Myocyte (in vitro differentiated cells): Measurements from ENCODE around the gene CAMK1D. TPM values are rescaled to one million over a fixed set of nuclear protein-coding genes. Genes with fewer than 3 reads are reported as not detected.

Experiments used
- DNase-seq: peaks from one replicate; pipeline ENCODE4 v3.0.0-alpha.2; 2012; ENCODE audit warnings: low read depth
- total RNA-seq: library from RNA; depleted of rRNA; stranded (reverse); fragments of >200 nt; gene quantifications from 2 replicates; pipeline ENCODE4 v1.2.3, GENCODE V29; 2014

The CAMK1D gene
- total RNA-seq, 1 donor from 2014 or later = 0.96 TPM

GRCh38 chr10:12838995-12839927 lies 489.9 kb downstream of the CAMK1D start:
- DNase-seq = peak; percentile 14

DNA sequence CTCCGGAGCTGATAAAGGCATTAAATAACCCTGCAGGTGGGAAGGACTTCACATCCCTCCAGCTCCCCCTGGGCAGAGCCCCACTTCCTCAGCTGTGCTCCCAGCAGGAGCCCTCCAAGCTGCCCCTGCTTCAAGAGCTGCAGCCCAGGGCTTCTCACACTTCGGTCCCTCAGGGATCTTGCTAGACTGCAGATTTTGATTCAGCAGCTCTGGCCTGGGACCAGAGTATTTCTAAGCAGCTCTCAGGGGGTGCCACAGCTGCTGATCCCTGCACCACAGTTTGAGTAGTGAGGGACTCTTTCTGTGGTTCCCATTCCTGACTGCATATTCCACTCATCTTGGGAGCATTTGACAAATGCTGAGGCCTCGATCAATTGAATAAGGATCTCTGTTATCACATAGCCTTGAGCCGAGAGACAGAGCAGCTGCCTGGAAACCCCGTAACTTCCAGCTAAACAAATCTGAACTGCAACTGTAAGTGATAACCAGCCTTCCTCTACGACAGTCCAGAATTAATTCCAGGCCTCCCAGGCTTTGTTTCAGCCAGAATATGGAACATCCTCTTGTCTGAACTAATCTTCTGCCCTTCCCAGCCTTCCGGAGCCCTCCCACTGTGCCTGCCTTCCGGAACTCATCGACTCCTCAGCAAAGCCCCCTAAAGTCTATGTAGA lies 490.7 kb downstream of the CAMK1D start:
- DNase-seq = peak; percentile 70

DNA sequence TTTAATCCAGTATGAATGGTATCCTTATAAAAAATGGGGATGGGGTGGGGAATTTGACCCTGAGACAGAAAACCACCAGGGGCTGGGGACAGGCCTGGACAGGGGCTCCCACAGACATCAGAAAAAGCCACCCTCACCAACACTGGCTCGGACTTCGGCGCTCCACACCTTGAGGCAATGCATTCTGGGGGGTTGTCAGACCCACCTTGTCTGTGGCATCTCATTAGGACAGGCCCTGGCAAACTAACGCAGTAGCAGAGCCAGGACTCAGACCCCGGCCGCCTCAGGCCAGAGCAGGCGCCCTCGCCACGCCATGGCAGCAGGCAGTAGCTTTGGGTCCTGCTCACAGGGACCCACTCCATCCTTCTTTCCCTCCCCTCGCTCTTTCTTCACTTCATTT lies 492.1 kb downstream of the CAMK1D start:
- no peak for DNase-seq

DNA sequence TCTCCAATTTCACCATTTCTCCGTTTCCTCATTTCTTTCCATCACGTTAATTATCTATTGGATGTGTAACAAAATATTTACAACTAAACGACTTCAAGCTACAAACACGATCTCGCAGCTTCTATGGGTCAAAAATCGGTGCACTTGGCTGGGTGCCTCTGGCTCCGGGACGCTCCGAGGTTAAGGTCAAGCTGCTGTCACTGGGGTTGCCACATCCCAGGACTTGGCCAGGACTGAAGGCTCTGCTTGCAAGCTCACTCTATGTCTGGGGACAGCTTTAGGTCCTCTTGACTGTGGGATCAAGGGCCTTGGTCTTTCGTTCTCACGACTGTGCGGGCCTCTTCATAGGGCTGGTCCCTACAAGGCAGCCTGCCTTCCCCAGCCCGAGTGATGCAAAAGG lies 492.5 kb downstream of the CAMK1D start:
- no peak for DNase-seq

- no peak for DNase-seq
Observed at GRCh38 chr10:12842310-12842709, 493.0 kb downstream of the CAMK1D start.

DNA sequence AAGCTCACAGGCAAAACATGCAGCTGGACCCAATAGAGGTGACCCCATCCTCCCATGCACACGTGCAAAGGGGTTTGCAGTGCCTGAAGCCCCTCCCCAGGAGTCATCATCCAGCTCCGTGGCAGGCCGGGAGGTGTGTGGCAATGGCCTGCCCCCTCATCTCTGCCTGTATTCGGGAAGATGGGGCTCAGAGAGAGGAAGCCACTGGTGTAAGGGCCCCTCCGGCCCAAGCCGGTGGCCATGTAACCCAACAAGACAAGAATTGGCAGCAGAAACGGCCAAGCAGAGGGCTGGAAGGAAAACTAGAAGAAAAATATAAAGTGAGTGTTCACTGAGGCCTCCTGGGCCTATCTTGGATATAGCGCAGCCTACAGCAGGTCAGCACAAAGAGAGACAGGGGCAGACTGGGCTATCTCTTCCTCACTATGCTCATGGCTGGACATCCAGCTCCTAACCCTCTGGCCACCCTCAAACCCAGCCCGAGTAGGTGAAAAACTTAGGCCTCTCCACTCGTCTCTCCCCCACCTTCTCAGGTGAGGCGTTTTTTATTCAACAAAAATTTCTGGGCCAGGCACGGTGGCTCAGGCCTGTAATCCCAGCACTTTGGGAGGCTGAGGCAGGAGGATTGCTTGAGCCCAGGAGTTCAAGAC lies 494.1 kb downstream of the CAMK1D start:
- no peak for DNase-seq

DNA sequence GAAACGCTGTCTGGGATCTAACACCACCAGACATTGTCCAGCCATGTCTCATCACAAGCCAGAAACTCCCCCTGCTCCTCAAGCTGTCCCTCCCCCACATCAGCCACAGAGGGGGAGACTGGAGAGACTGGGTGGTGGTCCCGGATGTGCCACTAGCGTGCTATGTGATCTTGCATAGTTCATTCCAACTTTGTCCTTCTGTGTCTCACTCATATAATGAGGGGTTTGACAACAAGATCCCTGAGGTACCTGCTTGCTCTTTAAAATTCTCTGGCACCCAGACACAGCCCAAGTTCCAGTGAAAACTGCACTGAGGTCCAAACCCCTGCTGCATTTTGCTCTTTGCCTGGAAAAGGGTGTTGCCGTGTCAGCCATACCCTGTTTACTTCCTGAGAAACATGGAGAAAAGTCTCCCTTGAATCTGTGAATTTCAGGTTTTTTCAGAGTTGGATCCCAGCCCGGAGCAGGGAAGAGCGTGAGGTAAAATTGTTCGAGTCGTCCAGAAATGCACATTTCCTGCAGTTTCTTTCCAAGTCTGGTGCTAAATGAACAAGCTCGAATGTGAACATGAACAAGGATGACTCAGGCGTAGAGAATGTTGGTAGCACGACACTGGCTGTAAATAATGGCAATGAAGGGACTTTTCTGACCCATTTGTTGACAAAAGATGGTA lies 495.6 kb downstream of the CAMK1D start:
- DNase-seq = peak; percentile 62

- DNase-seq = no peak
Observed at GRCh38 chr10:12846718-12847117, 497.4 kb downstream of the CAMK1D start.

- no peak for DNase-seq
Observed at GRCh38 chr10:12847361-12847975, 498.1 kb downstream of the CAMK1D start.

DNA sequence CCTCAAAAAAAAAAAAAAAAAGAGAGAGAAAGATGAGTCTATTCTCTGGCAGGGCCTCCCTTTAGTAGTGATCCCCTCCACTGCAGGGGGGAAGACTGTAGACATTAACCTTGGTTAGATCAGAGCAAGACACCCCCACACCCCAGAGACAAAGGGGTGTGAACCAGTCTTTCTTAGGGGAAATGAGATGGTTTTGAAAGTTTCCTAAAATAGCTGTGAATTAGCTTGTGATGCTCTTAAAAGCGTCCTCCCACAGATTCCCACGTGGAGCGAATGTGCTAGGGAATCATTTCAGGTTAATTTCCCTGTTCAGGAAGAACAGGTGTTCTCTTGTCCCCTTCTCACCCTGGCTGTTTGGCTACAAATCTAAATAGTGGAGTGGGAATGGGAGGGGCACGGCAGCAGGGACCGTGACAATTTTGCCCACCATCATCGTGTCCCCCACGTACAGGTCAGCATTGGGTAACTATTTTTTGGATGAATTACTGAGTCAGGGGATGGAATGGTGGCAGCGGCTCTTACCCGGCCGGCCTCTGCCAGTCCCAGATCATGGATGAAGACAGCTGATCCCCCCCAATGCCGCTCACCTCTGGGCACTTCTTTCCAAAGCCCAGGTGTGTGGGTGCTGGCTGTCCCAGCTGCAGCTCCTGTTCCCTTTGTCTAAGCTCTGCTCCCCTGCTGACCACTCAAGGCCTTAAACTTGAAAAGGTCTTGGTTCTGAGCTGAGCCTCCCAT lies 499.3 kb downstream of the CAMK1D start:
- no peak for DNase-seq

- no peak for DNase-seq
Observed at GRCh38 chr10:12849319-12850181, 500.2 kb downstream of the CAMK1D start.

DNA sequence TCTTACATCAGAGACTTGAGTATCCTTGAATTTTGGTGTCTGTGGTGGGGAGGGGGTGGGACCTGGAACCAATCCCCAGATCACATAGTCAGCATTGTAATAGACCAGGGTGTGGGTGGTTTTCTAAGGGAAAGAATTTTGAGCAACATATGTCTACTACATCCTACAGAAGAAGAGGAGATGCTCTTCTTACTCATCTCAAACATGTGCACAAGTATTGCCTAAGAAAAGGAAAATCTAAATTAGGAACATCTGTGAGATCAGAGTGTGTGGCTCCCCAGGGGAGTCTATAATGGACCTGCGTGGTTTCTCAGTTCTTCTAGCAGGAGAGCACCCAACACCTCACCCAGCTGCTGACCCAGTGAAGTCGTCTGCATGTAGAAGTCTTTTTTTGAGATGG lies 503.3 kb downstream of the CAMK1D start:
- DNase-seq = no peak

DNA sequence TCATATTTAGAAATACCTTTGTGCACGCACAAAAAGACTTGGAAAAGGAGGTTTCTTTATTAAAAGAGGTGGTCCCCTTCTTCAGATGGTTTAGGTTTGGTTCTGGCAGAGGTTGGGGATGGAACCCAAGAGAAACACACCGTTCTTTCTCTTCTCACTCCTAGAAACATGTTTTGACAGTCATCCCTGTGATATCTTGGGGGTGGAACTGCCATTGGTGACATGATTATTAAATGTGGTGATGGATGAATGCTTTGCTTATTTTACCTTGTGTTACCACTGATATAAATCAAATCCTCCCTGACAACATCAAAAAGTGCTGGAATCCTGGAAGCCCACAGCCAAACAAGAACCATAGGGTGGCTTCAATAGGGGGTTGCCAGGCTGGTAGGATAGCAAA lies 505.6 kb downstream of the CAMK1D start:
- DNase-seq = no peak

- DNase-seq = no peak
Observed at GRCh38 chr10:12862459-12862858, 513.1 kb downstream of the CAMK1D start.

- peak; percentile 11 for DNase-seq
Observed at GRCh38 chr10:12865515-12865914, 516.2 kb downstream of the CAMK1D start.

DNA sequence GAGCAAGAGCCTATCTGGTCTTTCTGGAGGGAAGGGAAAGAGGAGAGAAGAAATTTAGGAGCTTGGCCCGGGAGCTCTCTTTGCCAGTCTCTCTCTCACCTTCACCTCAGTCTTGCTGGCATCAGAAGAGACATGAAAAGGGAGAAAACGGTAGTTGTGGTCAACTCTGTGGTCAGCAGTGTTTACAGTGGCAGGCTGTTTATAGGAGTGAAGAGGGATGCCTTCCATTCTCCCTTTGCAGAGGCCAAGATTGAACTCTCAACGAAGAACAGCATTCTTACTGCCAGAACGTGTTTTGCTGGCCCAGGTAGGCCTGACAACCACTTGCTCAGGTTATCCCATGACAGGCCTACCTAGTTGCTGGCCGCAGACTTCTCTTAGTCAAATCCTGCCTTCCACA lies 518.9 kb downstream of the CAMK1D start:
- no peak for DNase-seq

DNA sequence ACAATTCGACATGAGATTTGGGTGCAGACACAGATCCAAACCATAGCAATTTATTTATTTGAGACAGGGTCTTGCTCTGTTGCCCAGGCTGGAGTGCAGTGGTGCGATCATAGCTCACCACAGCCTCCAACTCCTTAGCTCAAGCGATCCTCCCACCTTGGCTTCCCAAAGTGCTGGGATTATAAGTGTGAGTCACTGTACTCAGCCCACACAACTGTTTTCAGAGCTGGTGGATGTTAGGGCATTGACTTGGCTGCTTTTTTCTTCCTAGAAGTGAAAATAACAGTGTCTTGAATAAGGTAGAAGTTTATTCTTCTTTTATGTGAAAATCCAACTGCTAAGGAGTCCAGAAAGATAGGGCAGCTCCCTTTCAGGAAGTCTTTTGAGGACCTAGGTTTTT lies 520.1 kb downstream of the CAMK1D start:
- no peak for DNase-seq

GRCh38 chr10:12872577-12872976 lies 523.2 kb downstream of the CAMK1D start:
- no peak for DNase-seq

GRCh38 chr10:12873172-12873571 lies 523.8 kb downstream of the CAMK1D start:
- no peak for DNase-seq
